GM13977 (cell line): ENCODE data around the gene ATF1.
"Not testable (repeated sequence)": the region's sequence is repeated elsewhere in the genome, so short reads cannot be mapped to it uniquely, and the experiment has no call there.

Experiments
- DNase-seq: peaks from one replicate; pipeline ENCODE4 v3.0.0; 2012; ENCODE audit warnings: low spot score
- in situ Hi-C: fragments of 300-500 bp; cut with MboI; formaldehyde crosslinking; loops from one replicate; pipeline ENCODE4 v1.12.0; 2022; ENCODE audit warnings: low sequenced_read_pairs, low pct_unique_long_range_greater_than_20kb, mixed read lengths, inconsistent platforms; ENCODE audit not compliant: unreplicated experiment
- TF ChIP-seq, protein P1 (sequence below): IDR thresholded peaks from 2 replicates; pipeline ENCODE4 v1.5.1; 2012; ENCODE audit warnings: mild to moderate bottlenecking, control low read depth; ENCODE audit not compliant: insufficient read depth; ENCODE audit errors: extremely low read depth, missing control alignments

The ATF1 gene

DNA sequence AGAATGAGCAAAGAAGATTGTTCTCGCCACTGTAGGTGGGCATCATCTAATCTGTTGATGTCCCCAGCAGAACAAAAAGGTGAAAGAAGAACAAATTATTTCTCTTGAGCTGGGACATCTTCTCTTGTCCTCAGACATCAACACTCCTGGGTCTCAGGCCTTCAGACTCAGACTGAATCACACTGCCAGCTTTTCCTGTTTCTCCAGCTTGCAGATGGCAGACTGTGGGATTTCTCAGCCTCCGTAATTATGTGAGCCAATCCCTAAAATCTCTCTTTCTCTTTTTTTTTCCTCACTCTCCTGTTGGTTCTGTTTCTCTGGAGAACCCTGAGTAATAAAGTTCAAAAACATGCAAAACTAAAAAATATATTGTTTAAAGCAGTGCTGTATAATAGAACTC, 75.1 kb downstream of the ATF1 start:
- in situ Hi-C loops = no loop called here
- TF ChIP-seq, protein P1, sequence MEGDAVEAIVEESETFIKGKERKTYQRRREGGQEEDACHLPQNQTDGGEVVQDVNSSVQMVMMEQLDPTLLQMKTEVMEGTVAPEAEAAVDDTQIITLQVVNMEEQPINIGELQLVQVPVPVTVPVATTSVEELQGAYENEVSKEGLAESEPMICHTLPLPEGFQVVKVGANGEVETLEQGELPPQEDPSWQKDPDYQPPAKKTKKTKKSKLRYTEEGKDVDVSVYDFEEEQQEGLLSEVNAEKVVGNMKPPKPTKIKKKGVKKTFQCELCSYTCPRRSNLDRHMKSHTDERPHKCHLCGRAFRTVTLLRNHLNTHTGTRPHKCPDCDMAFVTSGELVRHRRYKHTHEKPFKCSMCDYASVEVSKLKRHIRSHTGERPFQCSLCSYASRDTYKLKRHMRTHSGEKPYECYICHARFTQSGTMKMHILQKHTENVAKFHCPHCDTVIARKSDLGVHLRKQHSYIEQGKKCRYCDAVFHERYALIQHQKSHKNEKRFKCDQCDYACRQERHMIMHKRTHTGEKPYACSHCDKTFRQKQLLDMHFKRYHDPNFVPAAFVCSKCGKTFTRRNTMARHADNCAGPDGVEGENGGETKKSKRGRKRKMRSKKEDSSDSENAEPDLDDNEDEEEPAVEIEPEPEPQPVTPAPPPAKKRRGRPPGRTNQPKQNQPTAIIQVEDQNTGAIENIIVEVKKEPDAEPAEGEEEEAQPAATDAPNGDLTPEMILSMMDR = no peak
- no peak for DNase-seq

DNA sequence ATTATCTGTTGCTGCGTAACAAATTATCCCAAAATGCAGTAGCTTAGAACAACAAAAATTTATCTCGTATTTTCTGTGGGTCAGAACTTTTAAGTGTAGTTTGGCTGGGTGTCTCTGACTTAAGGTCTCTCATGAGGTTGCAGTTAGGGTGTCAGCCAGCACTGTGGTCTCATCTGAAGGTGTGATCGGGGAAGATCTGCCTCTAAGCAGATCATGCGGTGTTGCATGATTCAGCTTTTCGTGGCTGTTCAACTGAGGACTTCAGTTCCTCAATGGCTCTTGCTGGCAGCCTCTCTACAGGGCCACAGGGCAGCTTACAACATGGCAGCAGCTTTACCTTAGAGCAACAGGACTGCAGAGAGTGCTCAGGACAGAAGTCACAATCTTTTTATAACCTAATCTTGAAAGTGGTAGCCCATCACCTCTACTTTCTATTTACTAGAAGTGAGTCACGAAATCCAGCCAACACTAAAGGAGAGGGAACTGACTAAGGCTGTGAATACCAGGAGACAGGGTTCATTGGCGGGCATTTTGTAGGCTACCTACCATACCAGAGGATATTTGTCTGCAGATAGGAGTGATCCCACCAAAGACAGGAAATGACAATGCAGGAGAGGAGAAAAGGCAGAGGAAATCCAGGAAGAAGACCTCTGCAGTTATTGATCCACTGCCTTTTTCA, 77.0 kb downstream of the ATF1 start:
- DNase-seq = no peak
- TF ChIP-seq, protein P1 = no peak
- in situ Hi-C loops = no loop called here

DNA sequence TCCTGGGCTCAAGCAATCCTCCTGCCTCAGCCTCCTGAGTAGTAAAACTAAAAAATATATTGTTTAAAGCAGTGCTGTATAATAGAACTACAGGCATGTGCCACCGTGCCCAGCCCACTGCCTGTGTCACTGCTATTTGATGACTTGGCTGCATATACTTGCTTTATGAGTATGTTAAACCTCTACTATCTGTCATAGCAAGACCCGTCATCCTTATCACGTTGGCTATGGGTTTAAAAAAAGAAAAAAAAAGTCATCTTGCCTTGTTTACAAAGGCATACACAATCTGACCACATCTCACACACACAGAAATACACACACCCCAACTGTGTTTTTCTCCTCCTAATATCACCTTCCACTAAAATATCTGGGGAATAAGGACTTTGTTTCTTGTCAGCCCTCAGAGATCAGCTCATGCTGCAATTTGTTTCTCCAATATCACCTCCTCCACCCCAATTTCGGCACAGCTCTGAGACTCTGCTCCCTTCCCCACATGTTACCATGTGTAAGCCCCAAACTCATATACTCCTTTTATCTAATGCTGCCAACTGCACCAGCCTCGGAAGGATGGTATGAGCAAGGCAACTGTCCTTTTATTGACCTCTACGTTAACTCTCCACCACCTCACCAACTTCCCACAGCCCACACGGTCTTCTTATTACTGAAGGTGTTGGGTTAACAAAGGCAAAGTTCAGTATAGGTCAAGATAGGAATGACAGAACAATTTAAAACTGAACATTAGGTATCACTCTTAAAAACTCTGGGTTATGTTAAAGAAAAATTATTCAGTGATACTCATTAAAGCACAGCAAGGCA, 78.0 kb downstream of the ATF1 start:
- DNase-seq = no peak
- in situ Hi-C loops = no loop called here
- TF ChIP-seq, protein P1 = no peak

DNA sequence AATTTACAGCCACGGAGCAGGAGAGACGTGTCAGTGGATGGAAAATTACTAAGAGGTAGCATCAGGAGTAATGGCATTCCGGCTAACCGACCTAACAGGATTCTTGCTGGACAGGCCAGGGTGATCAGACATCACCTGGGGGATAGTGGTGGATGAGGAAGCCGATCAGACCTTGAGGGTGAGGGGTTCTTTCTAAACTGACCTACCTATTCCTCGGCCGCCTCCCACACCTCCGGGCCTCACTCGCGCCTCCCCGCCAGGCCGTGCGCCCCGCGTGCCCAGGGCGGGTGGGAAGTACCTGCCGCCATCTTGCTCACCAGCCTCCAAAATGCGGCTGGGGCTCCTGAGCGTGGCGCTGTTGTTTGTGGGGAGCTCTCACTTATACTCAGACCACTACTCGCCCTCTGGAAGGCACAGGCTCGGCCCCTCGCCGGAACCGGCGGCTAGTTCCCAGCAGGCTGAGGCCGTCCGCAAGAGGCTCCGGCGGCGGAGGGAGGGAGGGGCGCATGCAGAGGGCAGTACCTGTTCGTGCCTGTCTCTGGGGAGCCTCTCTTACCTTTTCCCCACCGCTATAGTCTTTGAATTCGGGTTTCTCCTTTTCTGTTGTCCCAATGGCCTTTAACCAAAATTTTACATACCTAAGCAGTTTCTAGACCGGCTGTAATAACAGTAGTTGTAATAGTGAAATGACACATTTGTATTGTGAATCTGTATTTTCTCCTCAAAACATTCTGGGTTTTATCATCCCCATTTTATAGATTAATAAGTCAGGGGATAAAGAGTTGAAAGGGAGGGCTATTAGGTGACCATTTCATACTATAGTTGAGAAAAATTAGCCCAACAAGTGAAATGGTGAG, 79.0 kb downstream of the ATF1 start, which contains the start of gene TMPRSS12:
TMPRSS12 (plus strand) TSS at position 290 of the 857 bp plus-strand sequence; CDS start at position 329, 39 bp downstream.
- TF ChIP-seq, protein P1 = no peak
- no peak for DNase-seq
- in situ Hi-C loops = no loop called here

DNA sequence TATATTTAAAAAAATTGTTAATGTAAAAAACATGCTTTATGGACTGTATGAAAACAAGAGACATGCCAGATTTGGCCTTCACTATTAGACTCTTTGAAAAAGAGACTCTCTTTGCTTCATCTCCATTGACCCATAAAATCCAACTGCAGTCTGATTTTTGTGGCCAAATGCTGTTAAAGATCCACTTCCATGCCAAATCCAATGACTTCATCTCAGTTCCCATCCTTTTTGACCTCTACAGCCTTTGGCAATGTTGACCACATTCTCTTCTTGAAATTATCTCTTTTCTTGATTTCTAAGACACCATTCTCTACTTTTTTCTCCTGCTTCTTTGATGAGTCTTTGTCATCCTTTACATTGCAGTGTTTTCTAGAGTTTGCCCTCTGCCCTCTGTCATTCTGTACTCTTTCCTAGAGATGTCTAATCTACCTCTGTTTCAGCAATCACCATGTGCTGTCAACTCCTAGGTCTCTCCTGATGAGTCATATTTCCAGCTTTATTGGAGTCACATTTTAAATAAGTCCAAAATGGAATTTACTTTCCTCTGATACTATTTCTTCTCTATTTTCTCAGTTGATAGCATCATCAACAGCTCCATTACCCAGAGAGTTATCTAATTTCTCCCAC, 81.2 kb downstream of the ATF1 start:
- TF ChIP-seq, protein P1 = no peak
- no peak for DNase-seq
- in situ Hi-C loops = no loop called here

DNA sequence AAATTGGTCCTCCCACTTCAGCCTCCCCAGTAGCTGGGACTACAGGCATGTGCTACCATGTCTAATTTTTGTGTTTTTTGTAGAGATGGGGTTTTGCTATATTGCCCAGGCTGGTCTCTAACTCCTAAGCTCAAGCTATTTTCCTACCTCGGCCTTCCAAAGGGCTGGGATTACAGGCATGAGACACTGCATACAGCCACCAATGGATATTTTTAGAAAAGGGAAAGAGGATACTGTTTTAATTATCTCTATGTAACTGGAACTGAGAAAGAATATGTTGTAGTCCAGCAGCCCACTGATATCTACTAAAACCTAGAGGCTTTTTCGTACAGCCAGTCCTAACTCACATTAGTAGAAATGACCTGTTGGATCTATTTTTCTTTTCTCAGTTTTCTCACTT, 85.1 kb downstream of the ATF1 start:
- TF ChIP-seq, protein P1 = no peak
- no peak for DNase-seq

DNA sequence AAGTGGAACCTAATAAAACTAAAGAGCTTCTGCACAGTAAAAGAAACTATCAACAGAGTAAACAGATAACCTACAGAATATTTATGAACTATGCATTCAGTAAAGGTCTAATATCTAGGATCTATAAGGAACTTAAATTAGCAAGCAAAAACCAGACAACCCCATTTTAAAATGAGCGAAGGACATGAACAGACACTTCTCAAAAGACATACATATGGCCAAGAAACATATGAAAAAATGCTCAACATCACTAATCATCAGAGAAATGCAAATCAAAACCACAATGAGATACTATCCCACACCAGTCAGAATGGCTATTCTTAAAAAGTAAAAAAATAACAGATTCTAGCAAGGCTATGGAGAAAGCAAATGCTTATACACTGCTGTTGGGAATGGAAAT, 91.3 kb downstream of the ATF1 start:
- in situ Hi-C loops, DNase-seq: not testable (repeated sequence)

More for the DNA sequence above, 85.1 kb downstream of the ATF1 start:
- in situ Hi-C loops = no loop called here

DNA sequence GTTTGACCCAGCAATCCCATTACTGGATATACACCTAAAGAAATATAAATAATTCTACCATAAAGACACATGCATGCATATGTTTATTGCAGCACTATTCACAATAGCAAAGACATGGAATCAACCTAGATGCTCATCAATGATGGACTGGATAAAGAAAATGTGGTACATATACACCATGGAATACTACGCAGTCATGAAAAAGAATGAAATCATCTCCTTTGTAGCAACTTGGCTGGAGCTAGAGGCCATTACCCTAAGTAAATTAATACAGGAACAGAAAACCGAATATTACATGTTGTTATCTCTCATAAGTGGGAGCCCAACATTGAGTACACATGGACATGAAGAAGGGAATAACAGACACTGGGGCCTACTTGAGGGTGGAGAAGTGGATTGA, 91.8 kb downstream of the ATF1 start:
- DNase-seq, in situ Hi-C loops: not testable (repeated sequence)
